Mesothelial cell of epicardium (in vitro differentiated cells): Measurements from ENCODE around the gene DUSP22. TPM values are rescaled to one million over a fixed set of nuclear protein-coding genes. Genes with fewer than 3 reads are reported as not detected.
"Not testable (repeated sequence)": the region's sequence is repeated elsewhere in the genome, so short reads cannot be mapped to it uniquely, and the experiment has no call there.

Source experiments
- DNase-seq, 2 experiments: peaks; one replicate each; pipeline ENCODE4 v3.0.0; 2021; ENCODE audit warnings: low spot score in 2 of 2; ENCODE audit not compliant: unreplicated experiment in 2 of 2
- H3K27ac Mint-ChIP-seq: 2 replicates; pipeline ENCODE4 v1.8.0; 2021; ENCODE audit warnings: mixed read lengths
- H3K27me3 Mint-ChIP-seq: 2 replicates; pipeline ENCODE4 v1.8.0; 2021; ENCODE audit warnings: low read depth, mixed read lengths
- H3K36me3 Mint-ChIP-seq: 2 replicates; pipeline ENCODE4 v1.8.0; 2021; ENCODE audit warnings: mixed read lengths
- H3K4me1 Mint-ChIP-seq: 2 replicates; pipeline ENCODE4 v1.8.0; 2021; ENCODE audit warnings: mixed read lengths
- H3K4me3 Mint-ChIP-seq: 2 replicates; pipeline ENCODE4 v1.8.0; 2021; ENCODE audit warnings: mild to moderate bottlenecking, moderate library complexity, mixed read lengths
- H3K9me3 Mint-ChIP-seq: 2 replicates; pipeline ENCODE4 v1.8.0; 2021; ENCODE audit warnings: mixed read lengths
- CTCF ChIP-seq: fragments of 200-600 bp; sonication (generic); IDR thresholded peaks from one replicate; pipeline ENCODE4 v1.5.0; 2021; ENCODE audit warnings: antibody characterized with exemption; ENCODE audit not compliant: unreplicated experiment
- total RNA-seq: library from RNA; stranded (reverse); gene quantifications from 3 replicates; pipeline ENCODE4 v1.2.1, GENCODE V29; 2021

The DUSP22 gene
- total RNA-seq, 1 donor from 2014 or later: 32.0 TPM

GRCh38 chr6:284486-284885 lies 7.8 kb upstream of the DUSP22 start:
- no peak overlapping the region for H3K27ac Mint-ChIP-seq

GRCh38 chr6:285030-285771 lies 7.1 kb upstream of the DUSP22 start:
- H3K27me3 Mint-ChIP-seq: peaks cover 46% of the 10 kb centered on the region
- no peak overlapping the region for H3K4me3 Mint-ChIP-seq
- H3K27ac Mint-ChIP-seq: no peak overlapping the region
- DNase-seq: no peak
- peaks cover 6% of the 10 kb centered on the region for H3K9me3 Mint-ChIP-seq
- no peak for TF ChIP-seq CTCF
- H3K36me3 Mint-ChIP-seq: no peaks in the 10 kb centered on the region
- no peaks in the 10 kb centered on the region for H3K4me1 Mint-ChIP-seq

More at GRCh38 chr6:284486-284885, 7.8 kb upstream of the DUSP22 start:
- DNase-seq: no peak
- Mint-ChIP-seq H3K9me3 (peaks cover 6% of the 10 kb centered on the region), H3K36me3 (no peaks in the 10 kb centered on the region), H3K4me1 (no peaks in the 10 kb centered on the region), H3K27me3 (peaks cover 48% of the 10 kb centered on the region), H3K4me3 (no peak overlapping the region)
- TF ChIP-seq CTCF: no peak

GRCh38 chr6:285902-286301 lies 6.4 kb upstream of the DUSP22 start:
- not testable (repeated sequence) for H3K36me3 Mint-ChIP-seq, DNase-seq, H3K4me3 Mint-ChIP-seq, H3K27ac Mint-ChIP-seq, H3K4me1 Mint-ChIP-seq, H3K9me3 Mint-ChIP-seq
- H3K27me3 Mint-ChIP-seq: peaks cover 43% of the 10 kb centered on the region

- Mint-ChIP-seq H3K36me3 (no peaks in the 10 kb centered on the region), H3K4me1 (peaks cover 4% of the 10 kb centered on the region), H3K27me3 (peaks cover 42% of the 10 kb centered on the region), H3K27ac (no peak overlapping the region), H3K9me3 (peaks cover 6% of the 10 kb centered on the region), H3K4me3 (no peak overlapping the region)
- no peak for DNase-seq
- no peak for TF ChIP-seq CTCF
These were observed 5.4 kb upstream of the DUSP22 start for GRCh38 chr6:286681-287488.

GRCh38 chr6:287489-287860 lies 4.8 kb upstream of the DUSP22 start:
- TF ChIP-seq CTCF: no peak
- Mint-ChIP-seq H3K4me3 (no peak overlapping the region), H3K4me1 (peaks cover 4% of the 10 kb centered on the region), H3K27ac (no peak overlapping the region), H3K27me3 (peaks cover 39% of the 10 kb centered on the region), H3K9me3 (peaks cover 6% of the 10 kb centered on the region), H3K36me3 (no peaks in the 10 kb centered on the region)
- no peak for DNase-seq

GRCh38 chr6:288866-289265 lies 3.4 kb upstream of the DUSP22 start:
- no peak for TF ChIP-seq CTCF
- Mint-ChIP-seq H3K27me3 (peaks cover 27% of the 10 kb centered on the region), H3K4me3 (no peak overlapping the region), H3K4me1 (peaks cover 13% of the 10 kb centered on the region), H3K36me3 (no peaks in the 10 kb centered on the region), H3K27ac (no peak overlapping the region), H3K9me3 (peaks cover 6% of the 10 kb centered on the region)
- DNase-seq: no peak
